SK-N-SH treated with all-trans-retinoic acid at 6 μM for 48 hours (cell line): ENCODE measurements around the gene PTPRT.

Experiments used
- ATAC-seq: fragments of 200-7000 bp; cut with Tn5 transposase; 3 replicates; pipeline ENCODE4 v1.9.1; 2020; ENCODE audit warnings: mild to moderate bottlenecking, moderate library complexity
- ARNTL ChIP-seq: fragments of 450-650 bp; formaldehyde crosslinking; IDR thresholded peaks from 2 replicates; pipeline ENCODE4 v1.5.0; 2020; ENCODE audit warnings: low read depth, mild to moderate bottlenecking, moderate library complexity, borderline replicate concordance
- CSDC2 ChIP-seq: fragments of 250-450 bp; sonication (Bioruptor Pico); IDR thresholded peaks from 2 replicates; pipeline ENCODE4 v1.5.0; 2020; ENCODE audit warnings: mild to moderate bottlenecking, moderate library complexity
- ESRRG ChIP-seq: fragments of 250-450 bp; sonication (Bioruptor Pico); IDR thresholded peaks from 2 replicates; pipeline ENCODE4 v1.6.1; 2021; ENCODE audit warnings: mild to moderate bottlenecking
- ISL1 ChIP-seq: fragments of 250-450 bp; sonication (Bioruptor Pico); IDR thresholded peaks from 2 replicates; pipeline ENCODE4 v2.1.2; 2022; ENCODE audit warnings: mild to moderate bottlenecking, moderate library complexity
- OSR1 ChIP-seq: fragments of 250-450 bp; sonication (Bioruptor Pico); IDR thresholded peaks from 2 replicates; pipeline ENCODE4 v1.8.0; 2022; ENCODE audit warnings: moderate library complexity, mild to moderate bottlenecking, inconsistent platforms
- RARB ChIP-seq: fragments of 250-450 bp; sonication (Bioruptor Pico); IDR thresholded peaks from 2 replicates; pipeline ENCODE4 v1.8.0; 2021; ENCODE audit warnings: mild to moderate bottlenecking, moderate library complexity
- TCF4 ChIP-seq: fragments of 250-450 bp; sonication (Bioruptor Pico); IDR thresholded peaks from 2 replicates; pipeline ENCODE4 v1.8.0; 2021; ENCODE audit warnings: mild to moderate bottlenecking, moderate library complexity, borderline replicate concordance
- ZC3H10 ChIP-seq: fragments of 250-450 bp; sonication (Bioruptor Pico); IDR thresholded peaks from 2 replicates; pipeline ENCODE4 v1.5.1; 2021; ENCODE audit warnings: mild to moderate bottlenecking, moderate library complexity
- ZFP3 ChIP-seq: fragments of 250-450 bp; sonication (Bioruptor Pico); IDR thresholded peaks from 2 replicates; pipeline ENCODE4 v1.5.0; 2020; ENCODE audit warnings: mild to moderate bottlenecking, moderate library complexity
- ZNF70 ChIP-seq: fragments of 450-650 bp; formaldehyde crosslinking; IDR thresholded peaks from 2 replicates; pipeline ENCODE4 v1.5.0; 2020; ENCODE audit warnings: mild to moderate bottlenecking, moderate library complexity
- ZNF8 ChIP-seq: fragments of 450-650 bp; formaldehyde crosslinking; IDR thresholded peaks from 2 replicates; pipeline ENCODE4 v1.5.0; 2020; ENCODE audit warnings: mild to moderate bottlenecking, moderate library complexity
- TF ChIP-seq, protein P1 (sequence below): fragments of 250-450 bp; sonication (Bioruptor Pico); IDR thresholded peaks from 2 replicates; pipeline ENCODE4 v1.8.0; 2020; ENCODE audit warnings: mild to moderate bottlenecking, moderate library complexity, borderline replicate concordance
- TF ChIP-seq, protein P2 (sequence below): fragments of 250-450 bp; sonication (Bioruptor Pico); IDR thresholded peaks from 2 replicates; pipeline ENCODE4 v1.5.0; 2020; ENCODE audit warnings: mild to moderate bottlenecking, moderate library complexity
- TF ChIP-seq, protein P3 (sequence below): fragments of 250-450 bp; sonication (Bioruptor Pico); IDR thresholded peaks from 2 replicates; pipeline ENCODE4 v1.8.0; 2021; ENCODE audit warnings: low read depth, mild to moderate bottlenecking, moderate library complexity, borderline replicate concordance
- TF ChIP-seq, protein P4 (sequence below): fragments of 250-450 bp; sonication (Bioruptor Pico); IDR thresholded peaks from 2 replicates; pipeline ENCODE4 v1.5.1; 2021; ENCODE audit warnings: mild to moderate bottlenecking, moderate library complexity

The PTPRT gene

DNA sequence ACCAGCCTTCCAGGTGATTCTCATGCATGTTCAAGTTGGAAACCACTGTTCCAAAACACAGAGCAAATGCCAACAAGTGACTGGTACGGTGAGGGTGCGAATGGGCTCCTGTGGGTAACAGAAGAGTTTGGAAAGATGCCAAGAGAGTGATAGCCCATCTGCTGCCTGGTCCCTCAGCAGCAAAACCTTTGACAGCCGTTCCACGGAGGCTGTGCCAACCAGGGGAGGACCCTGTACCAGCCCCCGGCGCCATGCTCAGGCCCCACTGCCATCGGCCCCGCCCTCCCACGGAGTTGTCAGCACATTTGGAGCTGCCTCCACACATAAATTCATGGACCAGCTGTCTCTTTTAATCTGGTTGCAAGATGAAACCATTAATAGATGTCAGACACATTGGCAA, 4.4 kb upstream of the PTPRT start:
- ATAC-seq, result no peak

DNA sequence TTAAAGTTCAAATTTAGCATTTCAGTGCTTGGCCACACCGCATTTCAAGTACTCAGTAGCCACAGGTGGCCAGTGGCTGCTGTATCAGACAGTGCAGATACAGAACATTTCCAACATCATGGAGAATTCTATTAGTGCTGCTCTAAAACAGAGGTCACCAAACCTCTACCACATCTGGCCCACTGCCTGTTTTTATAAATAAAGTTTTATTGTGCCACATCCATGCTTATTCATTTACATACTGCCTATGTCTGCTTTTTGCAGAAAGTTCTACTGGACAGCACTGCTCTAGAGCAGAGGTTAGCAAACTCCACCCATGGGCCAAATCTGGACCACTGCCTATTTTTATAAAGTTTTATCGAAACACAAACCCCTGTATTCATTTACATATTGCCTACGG, 3.7 kb upstream of the PTPRT start:
- TF ChIP-seq ESRRG (no peak), TCF4 (CRISPR knock-in tag) (no peak), OSR1 (no peak), ZNF70 (CRISPR knock-in tag) (no peak)
- TF ChIP-seq, protein P1, sequence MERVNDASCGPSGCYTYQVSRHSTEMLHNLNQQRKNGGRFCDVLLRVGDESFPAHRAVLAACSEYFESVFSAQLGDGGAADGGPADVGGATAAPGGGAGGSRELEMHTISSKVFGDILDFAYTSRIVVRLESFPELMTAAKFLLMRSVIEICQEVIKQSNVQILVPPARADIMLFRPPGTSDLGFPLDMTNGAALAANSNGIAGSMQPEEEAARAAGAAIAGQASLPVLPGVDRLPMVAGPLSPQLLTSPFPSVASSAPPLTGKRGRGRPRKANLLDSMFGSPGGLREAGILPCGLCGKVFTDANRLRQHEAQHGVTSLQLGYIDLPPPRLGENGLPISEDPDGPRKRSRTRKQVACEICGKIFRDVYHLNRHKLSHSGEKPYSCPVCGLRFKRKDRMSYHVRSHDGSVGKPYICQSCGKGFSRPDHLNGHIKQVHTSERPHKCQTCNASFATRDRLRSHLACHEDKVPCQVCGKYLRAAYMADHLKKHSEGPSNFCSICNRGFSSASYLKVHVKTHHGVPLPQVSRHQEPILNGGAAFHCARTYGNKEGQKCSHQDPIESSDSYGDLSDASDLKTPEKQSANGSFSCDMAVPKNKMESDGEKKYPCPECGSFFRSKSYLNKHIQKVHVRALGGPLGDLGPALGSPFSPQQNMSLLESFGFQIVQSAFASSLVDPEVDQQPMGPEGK (CRISPR knock-in tag), result no peak
- TF ChIP-seq, protein P2, sequence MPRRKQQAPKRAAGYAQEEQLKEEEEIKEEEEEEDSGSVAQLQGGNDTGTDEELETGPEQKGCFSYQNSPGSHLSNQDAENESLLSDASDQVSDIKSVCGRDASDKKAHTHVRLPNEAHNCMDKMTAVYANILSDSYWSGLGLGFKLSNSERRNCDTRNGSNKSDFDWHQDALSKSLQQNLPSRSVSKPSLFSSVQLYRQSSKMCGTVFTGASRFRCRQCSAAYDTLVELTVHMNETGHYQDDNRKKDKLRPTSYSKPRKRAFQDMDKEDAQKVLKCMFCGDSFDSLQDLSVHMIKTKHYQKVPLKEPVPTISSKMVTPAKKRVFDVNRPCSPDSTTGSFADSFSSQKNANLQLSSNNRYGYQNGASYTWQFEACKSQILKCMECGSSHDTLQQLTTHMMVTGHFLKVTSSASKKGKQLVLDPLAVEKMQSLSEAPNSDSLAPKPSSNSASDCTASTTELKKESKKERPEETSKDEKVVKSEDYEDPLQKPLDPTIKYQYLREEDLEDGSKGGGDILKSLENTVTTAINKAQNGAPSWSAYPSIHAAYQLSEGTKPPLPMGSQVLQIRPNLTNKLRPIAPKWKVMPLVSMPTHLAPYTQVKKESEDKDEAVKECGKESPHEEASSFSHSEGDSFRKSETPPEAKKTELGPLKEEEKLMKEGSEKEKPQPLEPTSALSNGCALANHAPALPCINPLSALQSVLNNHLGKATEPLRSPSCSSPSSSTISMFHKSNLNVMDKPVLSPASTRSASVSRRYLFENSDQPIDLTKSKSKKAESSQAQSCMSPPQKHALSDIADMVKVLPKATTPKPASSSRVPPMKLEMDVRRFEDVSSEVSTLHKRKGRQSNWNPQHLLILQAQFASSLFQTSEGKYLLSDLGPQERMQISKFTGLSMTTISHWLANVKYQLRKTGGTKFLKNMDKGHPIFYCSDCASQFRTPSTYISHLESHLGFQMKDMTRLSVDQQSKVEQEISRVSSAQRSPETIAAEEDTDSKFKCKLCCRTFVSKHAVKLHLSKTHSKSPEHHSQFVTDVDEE (CRISPR knock-in tag), result no peak
- TF ChIP-seq, all 23 proteins: peak for 0
- no peak for ATAC-seq

More for the DNA sequence above, 4.4 kb upstream of the PTPRT start:
- TF ChIP-seq, protein P2 (CRISPR knock-in tag), result no peak
- TF ChIP-seq ISL1 (no peak), ESRRG (no peak), RARB (CRISPR knock-in tag) (no peak), ARNTL (CRISPR knock-in tag) (no peak), ZNF70 (CRISPR knock-in tag) (no peak), ZNF8 (no peak), ZC3H10 (CRISPR knock-in tag) (no peak), ZFP3 (no peak), CSDC2 (CRISPR knock-in tag) (no peak)
- TF ChIP-seq, protein P3, sequence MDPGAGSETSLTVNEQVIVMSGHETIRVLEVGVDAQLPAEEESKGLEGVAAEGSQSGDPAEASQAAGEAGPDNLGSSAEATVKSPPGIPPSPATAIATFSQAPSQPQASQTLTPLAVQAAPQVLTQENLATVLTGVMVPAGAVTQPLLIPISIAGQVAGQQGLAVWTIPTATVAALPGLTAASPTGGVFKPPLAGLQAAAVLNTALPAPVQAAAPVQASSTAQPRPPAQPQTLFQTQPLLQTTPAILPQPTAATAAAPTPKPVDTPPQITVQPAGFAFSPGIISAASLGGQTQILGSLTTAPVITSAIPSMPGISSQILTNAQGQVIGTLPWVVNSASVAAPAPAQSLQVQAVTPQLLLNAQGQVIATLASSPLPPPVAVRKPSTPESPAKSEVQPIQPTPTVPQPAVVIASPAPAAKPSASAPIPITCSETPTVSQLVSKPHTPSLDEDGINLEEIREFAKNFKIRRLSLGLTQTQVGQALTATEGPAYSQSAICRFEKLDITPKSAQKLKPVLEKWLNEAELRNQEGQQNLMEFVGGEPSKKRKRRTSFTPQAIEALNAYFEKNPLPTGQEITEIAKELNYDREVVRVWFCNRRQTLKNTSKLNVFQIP (CRISPR knock-in tag), result no peak
- TF ChIP-seq, protein P1 (CRISPR knock-in tag), result no peak
- TF ChIP-seq, protein P4, sequence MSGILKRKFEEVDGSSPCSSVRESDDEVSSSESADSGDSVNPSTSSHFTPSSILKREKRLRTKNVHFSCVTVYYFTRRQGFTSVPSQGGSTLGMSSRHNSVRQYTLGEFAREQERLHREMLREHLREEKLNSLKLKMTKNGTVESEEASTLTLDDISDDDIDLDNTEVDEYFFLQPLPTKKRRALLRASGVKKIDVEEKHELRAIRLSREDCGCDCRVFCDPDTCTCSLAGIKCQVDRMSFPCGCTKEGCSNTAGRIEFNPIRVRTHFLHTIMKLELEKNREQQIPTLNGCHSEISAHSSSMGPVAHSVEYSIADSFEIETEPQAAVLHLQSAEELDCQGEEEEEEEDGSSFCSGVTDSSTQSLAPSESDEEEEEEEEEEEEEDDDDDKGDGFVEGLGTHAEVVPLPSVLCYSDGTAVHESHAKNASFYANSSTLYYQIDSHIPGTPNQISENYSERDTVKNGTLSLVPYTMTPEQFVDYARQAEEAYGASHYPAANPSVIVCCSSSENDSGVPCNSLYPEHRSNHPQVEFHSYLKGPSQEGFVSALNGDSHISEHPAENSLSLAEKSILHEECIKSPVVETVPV (CRISPR knock-in tag), result no peak
